ENCODE data around the gene COTL1. TPM values are rescaled to one million over a fixed set of nuclear protein-coding genes. Genes with fewer than 3 reads are reported as not detected.

The COTL1 gene
- total RNA-seq, 1 experiment from 2014 or later = 408 TPM

GRCh38 chr16:84617041-84617790 lies 662 bp downstream of the COTL1 start:
- Histone ChIP-seq H4K20me1 (ENCODE audit: low read length) (peaks cover 44% of the 10 kb centered on the region), H3K36me3 (ENCODE audit: low read depth, low read length) (peaks cover 27% of the 10 kb centered on the region), H3K4me1 (ENCODE audit: insufficient read depth, low read length) (peaks cover 41% of the 10 kb centered on the region), H3K9ac (ENCODE audit: low read length) (peak overlapping the region; percentile 93), H3K4me3 (ENCODE audit: low read length) (peak overlapping the region; percentile 94), H3K79me2 (ENCODE audit: low read length) (peaks cover 67% of the 10 kb centered on the region), H2AFZ (ENCODE audit: low read length) (no peak overlapping the region), H3K27me3 (ENCODE audit: low read length) (no peaks in the 10 kb centered on the region), H3K4me2 (ENCODE audit: low read length) (peak overlapping the region; percentile 88), H3K9me3 (ENCODE audit: low read length) (no peaks in the 10 kb centered on the region), H3F3A (ENCODE audit: low read length, unreplicated experiment) (no peaks in the 10 kb centered on the region), H3K9me2 (replicated peaks; ENCODE audit: low read length) (no peaks in the 10 kb centered on the region), H3K27ac (ENCODE audit: low read length) (peak overlapping the region; percentile 29; the same call in 1 of the 2 replicates)
- BruUV-seq (replicated peaks) = no TSS peak
- no peak for DNase-seq
- ChIA-PET CTCF (no interaction called here), POLR2A (ENCODE audit: unreplicated experiment) (no interaction called here)
- TF ChIP-seq, protein P1, sequence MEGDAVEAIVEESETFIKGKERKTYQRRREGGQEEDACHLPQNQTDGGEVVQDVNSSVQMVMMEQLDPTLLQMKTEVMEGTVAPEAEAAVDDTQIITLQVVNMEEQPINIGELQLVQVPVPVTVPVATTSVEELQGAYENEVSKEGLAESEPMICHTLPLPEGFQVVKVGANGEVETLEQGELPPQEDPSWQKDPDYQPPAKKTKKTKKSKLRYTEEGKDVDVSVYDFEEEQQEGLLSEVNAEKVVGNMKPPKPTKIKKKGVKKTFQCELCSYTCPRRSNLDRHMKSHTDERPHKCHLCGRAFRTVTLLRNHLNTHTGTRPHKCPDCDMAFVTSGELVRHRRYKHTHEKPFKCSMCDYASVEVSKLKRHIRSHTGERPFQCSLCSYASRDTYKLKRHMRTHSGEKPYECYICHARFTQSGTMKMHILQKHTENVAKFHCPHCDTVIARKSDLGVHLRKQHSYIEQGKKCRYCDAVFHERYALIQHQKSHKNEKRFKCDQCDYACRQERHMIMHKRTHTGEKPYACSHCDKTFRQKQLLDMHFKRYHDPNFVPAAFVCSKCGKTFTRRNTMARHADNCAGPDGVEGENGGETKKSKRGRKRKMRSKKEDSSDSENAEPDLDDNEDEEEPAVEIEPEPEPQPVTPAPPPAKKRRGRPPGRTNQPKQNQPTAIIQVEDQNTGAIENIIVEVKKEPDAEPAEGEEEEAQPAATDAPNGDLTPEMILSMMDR (conservative IDR thresholded peaks at IDR 0.05; ENCODE audit: low read depth, low read length) = no peak
- TF ChIP-seq EZH2phosphoT487 (IDR thresholded peaks at IDR 0.05; ENCODE audit: borderline replicate concordance, low read length) (no peak), EZH2 (IDR thresholded peaks at IDR 0.05; ENCODE audit: low read length, unreplicated experiment) (no peak)
- intact Hi-C loops (cut with micrococcal nuclease) = no loop called here
- no peak; the same call in 1 of the 2 replicates for ATAC-seq

GRCh38 chr16:84616515-84616914 lies 1.4 kb downstream of the COTL1 start:
- ATAC-seq (no peak), DNase-seq (peak; percentile 32)
- Histone ChIP-seq H3K27ac (ENCODE audit: low read length) (no peak overlapping the region), H3F3A (ENCODE audit: low read length, unreplicated experiment) (no peaks in the 10 kb centered on the region), H3K27me3 (ENCODE audit: low read length) (no peaks in the 10 kb centered on the region), H3K9ac (ENCODE audit: low read length) (peak overlapping the region; percentile 93), H3K9me3 (ENCODE audit: low read length) (no peaks in the 10 kb centered on the region), H3K4me3 (ENCODE audit: low read length) (peak overlapping the region; percentile 94), H3K4me1 (ENCODE audit: insufficient read depth, low read length) (peaks cover 35% of the 10 kb centered on the region), H4K20me1 (ENCODE audit: low read length) (peaks cover 52% of the 10 kb centered on the region), H3K9me2 (replicated peaks; ENCODE audit: low read length) (no peaks in the 10 kb centered on the region), H2AFZ (ENCODE audit: low read length) (no peak overlapping the region), H3K36me3 (ENCODE audit: low read depth, low read length) (peaks cover 31% of the 10 kb centered on the region), H3K79me2 (ENCODE audit: low read length) (peaks cover 74% of the 10 kb centered on the region), H3K4me2 (ENCODE audit: low read length) (peak overlapping the region; percentile 88)
- ChIA-PET CTCF (no interaction called here), POLR2A (ENCODE audit: unreplicated experiment) (no interaction called here)
- BruUV-seq (replicated peaks) = no TSS peak
- intact Hi-C loops (cut with micrococcal nuclease) = no loop called here
- TF ChIP-seq EZH2phosphoT487 (IDR thresholded peaks at IDR 0.05; ENCODE audit: borderline replicate concordance, low read length) (no peak), EZH2 (IDR thresholded peaks at IDR 0.05; ENCODE audit: low read length, unreplicated experiment) (no peak)
- TF ChIP-seq, protein P1 (conservative IDR thresholded peaks at IDR 0.05; ENCODE audit: low read depth, low read length) = no peak
